ENCODE data around the gene GRK5. TPM values are rescaled to one million over a fixed set of nuclear protein-coding genes. Genes with fewer than 3 reads are reported as not detected.

Gene GRK5
- total and polyA plus RNA-seq, 9 of the 15 experiments (the other 6 are each of a cell fraction or from before 2014, with no cell fraction given), result 0.46 to 0.83 (median 0.67) TPM; not detected in 2

DNA sequence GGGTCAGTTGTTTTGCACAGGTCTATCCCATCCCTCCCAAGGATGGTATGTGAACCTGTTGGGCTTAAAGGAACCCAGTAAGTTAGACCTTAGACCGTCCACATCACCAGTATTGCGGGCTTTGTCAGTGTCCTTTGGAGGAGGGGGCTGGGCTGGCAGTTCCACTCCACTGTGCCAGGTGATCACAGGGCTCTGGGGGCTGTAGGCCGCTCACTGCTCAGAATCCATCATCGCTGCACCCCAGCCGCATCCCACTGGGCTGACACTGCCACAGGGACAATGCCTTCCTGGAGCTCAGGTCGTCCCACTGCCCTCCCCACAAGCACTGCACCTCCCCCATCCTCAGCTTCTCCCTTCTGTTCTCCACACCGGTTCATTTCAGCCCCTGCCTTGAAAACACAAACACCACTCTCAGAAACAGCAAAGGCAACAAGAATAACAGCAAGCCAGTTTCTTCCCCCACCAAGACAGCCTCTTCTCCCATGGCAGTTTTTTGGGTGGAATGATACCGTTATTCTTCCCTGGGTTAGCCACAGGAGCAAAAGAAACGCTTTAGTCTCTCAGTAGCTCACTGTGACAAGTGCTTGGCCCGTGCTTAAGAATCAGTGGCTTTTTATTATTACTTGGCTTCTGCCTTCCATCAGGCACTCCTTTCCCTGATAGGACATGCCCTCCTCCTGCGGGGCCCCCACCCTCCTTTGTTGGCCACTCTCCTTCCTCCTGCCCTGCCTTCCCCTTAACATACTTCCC lies 111.2 kb downstream of the GRK5 start:
- FAIRE-seq, result no peak
- 29% methylated on average over 11 of the region's 11 CpGs for WGBS (ENCODE audit: insufficient coverage, low coverage, missing lambda C conversion rate)
- H3K4me1 ChIP-seq (replicated peaks in 1 of 2; ENCODE audit: control insufficient read depth in 2 of 2, insufficient read depth in 2 of 2, low read length in 2 of 2), result peaks cover 8 to 11% of the 10 kb centered on the region in 2 experiments; a peak in 4 of 5 replicates
- CTCF ChIA-PET (ENCODE audit: low intra/inter-chr PET ratio), result no interaction called here
- H3K27me3 ChIP-seq (ENCODE audit: control insufficient read depth in 2 of 2, insufficient read depth in 2 of 2, low read length in 2 of 2), result 0 out of 5 replicates have a peak, but pooled peaks cover 0 to 4% of the 10 kb centered on the region in 2 experiments
- no peak for ATAC-seq
- H3K9me1 ChIP-seq (ENCODE audit: control insufficient read depth, insufficient read depth, low read length), result no peaks in the 10 kb centered on the region
- no peak overlapping the region for H3K4me3 ChIP-seq
- H3K9me3 ChIP-seq (replicated peaks; ENCODE audit: control insufficient read depth, insufficient read depth, low read depth, low read length), result no peaks in the 10 kb centered on the region
- no peak overlapping the region for H3K9ac ChIP-seq (ENCODE audit: insufficient read depth in 1 of 2, low read depth in 2 of 2, low read length in 2 of 2)
- no peaks in the 10 kb centered on the region for H3K79me2 ChIP-seq (ENCODE audit: control insufficient read depth, insufficient read depth, low read length)
- POLR2A ChIA-PET, result interaction anchor here (1.1 kb wide), 1 partner anchor 48 kb away, joined by 3 read pairs; no protein-coding TSS in a partner anchor
- H4K20me1 ChIP-seq (replicated peaks; ENCODE audit: control insufficient read depth, insufficient read depth, low read length), result no peaks in the 10 kb centered on the region
- no peak overlapping the region for H3K4me2 ChIP-seq (ENCODE audit: insufficient read depth, low read length)
- no peaks in the 10 kb centered on the region for H3K36me3 ChIP-seq (ENCODE audit: control insufficient read depth, insufficient read depth, low read length)
- H3K27ac ChIP-seq (ENCODE audit: extremely low read depth, low read depth, low read length), result no peak overlapping the region
- TF ChIP-seq SREBF2 (CRISPR knock-in tag; IDR thresholded peaks at IDR 0.05), result no peak
- TF ChIP-seq BHLHE40 (IDR thresholded peaks at IDR 0.05; ENCODE audit: low read length), result no peak
- no peak for TF ChIP-seq TRIM24 (IDR thresholded peaks at IDR 0.05)
- no peak for TF ChIP-seq HNRNPLL (IDR thresholded peaks at IDR 0.05; ENCODE audit: low read depth, low read length, poor library complexity, severe bottlenecking)
- intact Hi-C loops (cut with micrococcal nuclease) (no loop called here), in situ Hi-C loops (cut with MboI) (no loop called here)
- no peak for DNase-seq (ENCODE audit: extremely low read depth in 1 of 4, low spot score in 3 of 4)
- BruUV-seq (replicated peaks), result no TSS peak
- H2AFZ ChIP-seq (ENCODE audit: low read depth, low read length), result no peak overlapping the region

Measured in K562 (cell line).